SK-N-SH treated with all-trans-retinoic acid at 6 μM for 48 hours (cell line): ENCODE data around the gene THSD4.

Experiments
- ATAC-seq: fragments of 200-7000 bp; cut with Tn5 transposase; 3 replicates; pipeline ENCODE4 v1.9.1; 2020; ENCODE audit warnings: mild to moderate bottlenecking, moderate library complexity
- ARNTL ChIP-seq: fragments of 450-650 bp; formaldehyde crosslinking; IDR thresholded peaks from 2 replicates; pipeline ENCODE4 v1.5.0; 2020; ENCODE audit warnings: low read depth, mild to moderate bottlenecking, moderate library complexity, borderline replicate concordance
- CSDC2 ChIP-seq: fragments of 250-450 bp; sonication (Bioruptor Pico); IDR thresholded peaks from 2 replicates; pipeline ENCODE4 v1.5.0; 2020; ENCODE audit warnings: mild to moderate bottlenecking, moderate library complexity
- GLIS3 ChIP-seq: fragments of 250-450 bp; sonication (Bioruptor Pico); IDR thresholded peaks from 2 replicates; pipeline ENCODE4 v1.5.0; 2020; ENCODE audit warnings: mild to moderate bottlenecking, moderate library complexity
- ISL1 ChIP-seq: fragments of 250-450 bp; sonication (Bioruptor Pico); IDR thresholded peaks from 2 replicates; pipeline ENCODE4 v2.1.2; 2022; ENCODE audit warnings: mild to moderate bottlenecking, moderate library complexity
- OSR1 ChIP-seq: fragments of 250-450 bp; sonication (Bioruptor Pico); IDR thresholded peaks from 2 replicates; pipeline ENCODE4 v1.8.0; 2022; ENCODE audit warnings: moderate library complexity, mild to moderate bottlenecking, inconsistent platforms
- PPARA ChIP-seq: fragments of 250-450 bp; sonication (Bioruptor Pico); IDR thresholded peaks from 2 replicates; pipeline ENCODE4 v1.5.0; 2020; ENCODE audit warnings: mild to moderate bottlenecking, borderline replicate concordance
- RARB ChIP-seq: fragments of 250-450 bp; sonication (Bioruptor Pico); IDR thresholded peaks from 2 replicates; pipeline ENCODE4 v1.8.0; 2021; ENCODE audit warnings: mild to moderate bottlenecking, moderate library complexity
- TCF4 ChIP-seq: fragments of 250-450 bp; sonication (Bioruptor Pico); IDR thresholded peaks from 2 replicates; pipeline ENCODE4 v1.8.0; 2021; ENCODE audit warnings: mild to moderate bottlenecking, moderate library complexity, borderline replicate concordance
- TOX ChIP-seq: fragments of 250-450 bp; sonication (Bioruptor Pico); IDR thresholded peaks from 2 replicates; pipeline ENCODE4 v1.8.0; 2021; ENCODE audit warnings: mild to moderate bottlenecking, moderate library complexity, borderline replicate concordance
- ZC3H10 ChIP-seq: fragments of 250-450 bp; sonication (Bioruptor Pico); IDR thresholded peaks from 2 replicates; pipeline ENCODE4 v1.5.1; 2021; ENCODE audit warnings: mild to moderate bottlenecking, moderate library complexity
- ZFP3 ChIP-seq: fragments of 250-450 bp; sonication (Bioruptor Pico); IDR thresholded peaks from 2 replicates; pipeline ENCODE4 v1.5.0; 2020; ENCODE audit warnings: mild to moderate bottlenecking, moderate library complexity
- ZFP30 ChIP-seq: fragments of 450-650 bp; formaldehyde crosslinking; IDR thresholded peaks from 2 replicates; pipeline ENCODE4 v1.5.0; 2022; ENCODE audit warnings: mild to moderate bottlenecking, moderate library complexity
- ZNF565 ChIP-seq: fragments of 450-650 bp; formaldehyde crosslinking; conservative IDR thresholded peaks from 2 replicates; pipeline ENCODE4 v1.5.0; 2020; ENCODE audit warnings: low read depth, mild to moderate bottlenecking, moderate library complexity
- ZNF8 ChIP-seq: fragments of 450-650 bp; formaldehyde crosslinking; IDR thresholded peaks from 2 replicates; pipeline ENCODE4 v1.5.0; 2020; ENCODE audit warnings: mild to moderate bottlenecking, moderate library complexity
- TF ChIP-seq, protein P1 (sequence below): fragments of 250-450 bp; sonication (Bioruptor Pico); IDR thresholded peaks from 2 replicates; pipeline ENCODE4 v1.5.1; 2021; ENCODE audit warnings: mild to moderate bottlenecking, moderate library complexity
- TF ChIP-seq, protein P2 (sequence below): fragments of 250-450 bp; sonication (Bioruptor Pico); IDR thresholded peaks from 2 replicates; pipeline ENCODE4 v1.5.1; 2020; ENCODE audit warnings: low read depth, mild to moderate bottlenecking, moderate library complexity
- TF ChIP-seq, protein P3 (sequence below): fragments of 250-450 bp; sonication (Bioruptor Pico); IDR thresholded peaks from 2 replicates; pipeline ENCODE4 v1.8.0; 2021; ENCODE audit warnings: low read depth, mild to moderate bottlenecking, moderate library complexity, borderline replicate concordance

Gene THSD4

DNA sequence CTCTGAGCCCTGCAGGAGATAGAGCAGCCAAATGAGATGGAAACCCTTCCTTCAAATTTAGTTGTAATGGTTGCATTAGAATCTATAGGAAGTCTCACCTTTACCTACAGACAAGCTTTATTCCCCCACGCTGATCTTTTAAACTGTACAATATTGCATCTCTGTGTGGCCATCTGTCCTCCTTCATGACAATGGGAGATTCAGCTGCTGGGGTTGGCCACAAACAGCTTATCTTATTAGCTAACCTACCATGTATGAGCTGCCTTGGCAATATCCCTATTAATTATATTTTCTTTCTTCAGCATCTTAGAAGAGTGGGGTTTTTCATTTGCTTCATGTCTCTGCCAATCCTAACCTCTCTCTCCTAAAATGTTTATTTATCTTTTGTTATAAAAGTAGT lies 456.4 kb downstream of the THSD4 start:
- ATAC-seq: no peak

DNA sequence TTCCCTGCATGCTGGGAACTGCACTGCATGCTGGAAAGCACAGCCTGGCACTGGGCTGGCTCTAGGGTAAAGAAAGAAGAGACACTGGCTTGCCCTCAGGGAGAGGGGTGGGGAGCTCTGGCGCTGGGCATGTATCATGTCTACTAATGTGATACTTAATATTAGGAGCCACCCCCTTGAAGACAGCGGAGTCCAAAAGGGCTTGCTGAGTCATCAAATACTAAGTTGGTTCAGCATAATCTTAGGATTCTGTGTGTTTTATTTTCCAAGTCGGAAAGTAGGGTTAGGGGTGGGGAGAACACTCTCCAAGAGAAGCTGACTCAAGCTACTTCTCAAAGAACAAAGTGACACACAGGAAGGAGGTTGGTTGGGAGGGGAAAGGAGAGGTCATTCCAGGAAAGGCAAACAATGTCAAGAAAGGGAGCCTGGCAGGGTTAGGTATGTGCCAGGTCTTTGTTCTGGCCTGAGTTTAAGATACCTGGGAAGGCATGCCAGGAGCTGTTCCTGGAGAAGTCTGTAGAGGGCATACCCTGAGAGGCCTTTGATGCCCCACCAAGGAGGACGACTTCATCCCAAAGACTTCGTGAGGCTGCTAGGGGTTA lies 457.3 kb downstream of the THSD4 start:
- peak; percentile 70 for ATAC-seq

More for the DNA sequence above, 456.4 kb downstream of the THSD4 start:
- TF ChIP-seq, protein P1, sequence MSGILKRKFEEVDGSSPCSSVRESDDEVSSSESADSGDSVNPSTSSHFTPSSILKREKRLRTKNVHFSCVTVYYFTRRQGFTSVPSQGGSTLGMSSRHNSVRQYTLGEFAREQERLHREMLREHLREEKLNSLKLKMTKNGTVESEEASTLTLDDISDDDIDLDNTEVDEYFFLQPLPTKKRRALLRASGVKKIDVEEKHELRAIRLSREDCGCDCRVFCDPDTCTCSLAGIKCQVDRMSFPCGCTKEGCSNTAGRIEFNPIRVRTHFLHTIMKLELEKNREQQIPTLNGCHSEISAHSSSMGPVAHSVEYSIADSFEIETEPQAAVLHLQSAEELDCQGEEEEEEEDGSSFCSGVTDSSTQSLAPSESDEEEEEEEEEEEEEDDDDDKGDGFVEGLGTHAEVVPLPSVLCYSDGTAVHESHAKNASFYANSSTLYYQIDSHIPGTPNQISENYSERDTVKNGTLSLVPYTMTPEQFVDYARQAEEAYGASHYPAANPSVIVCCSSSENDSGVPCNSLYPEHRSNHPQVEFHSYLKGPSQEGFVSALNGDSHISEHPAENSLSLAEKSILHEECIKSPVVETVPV (CRISPR knock-in tag): no peak
- TF ChIP-seq ARNTL: no peak
- no peak for TF ChIP-seq PPARA (CRISPR knock-in tag)
- TF ChIP-seq, protein P2, sequence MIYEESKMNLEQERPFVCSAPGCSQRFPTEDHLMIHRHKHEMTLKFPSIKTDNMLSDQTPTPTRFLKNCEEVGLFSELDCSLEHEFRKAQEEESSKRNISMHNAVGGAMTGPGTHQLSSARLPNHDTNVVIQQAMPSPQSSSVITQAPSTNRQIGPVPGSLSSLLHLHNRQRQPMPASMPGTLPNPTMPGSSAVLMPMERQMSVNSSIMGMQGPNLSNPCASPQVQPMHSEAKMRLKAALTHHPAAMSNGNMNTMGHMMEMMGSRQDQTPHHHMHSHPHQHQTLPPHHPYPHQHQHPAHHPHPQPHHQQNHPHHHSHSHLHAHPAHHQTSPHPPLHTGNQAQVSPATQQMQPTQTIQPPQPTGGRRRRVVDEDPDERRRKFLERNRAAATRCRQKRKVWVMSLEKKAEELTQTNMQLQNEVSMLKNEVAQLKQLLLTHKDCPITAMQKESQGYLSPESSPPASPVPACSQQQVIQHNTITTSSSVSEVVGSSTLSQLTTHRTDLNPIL (CRISPR knock-in tag): no peak
- no peak for TF ChIP-seq TCF4 (CRISPR knock-in tag)
- no peak for TF ChIP-seq GLIS3 (CRISPR knock-in tag)
- TF ChIP-seq ZFP30 (CRISPR knock-in tag): no peak
- TF ChIP-seq OSR1: no peak
- TF ChIP-seq, protein P3, sequence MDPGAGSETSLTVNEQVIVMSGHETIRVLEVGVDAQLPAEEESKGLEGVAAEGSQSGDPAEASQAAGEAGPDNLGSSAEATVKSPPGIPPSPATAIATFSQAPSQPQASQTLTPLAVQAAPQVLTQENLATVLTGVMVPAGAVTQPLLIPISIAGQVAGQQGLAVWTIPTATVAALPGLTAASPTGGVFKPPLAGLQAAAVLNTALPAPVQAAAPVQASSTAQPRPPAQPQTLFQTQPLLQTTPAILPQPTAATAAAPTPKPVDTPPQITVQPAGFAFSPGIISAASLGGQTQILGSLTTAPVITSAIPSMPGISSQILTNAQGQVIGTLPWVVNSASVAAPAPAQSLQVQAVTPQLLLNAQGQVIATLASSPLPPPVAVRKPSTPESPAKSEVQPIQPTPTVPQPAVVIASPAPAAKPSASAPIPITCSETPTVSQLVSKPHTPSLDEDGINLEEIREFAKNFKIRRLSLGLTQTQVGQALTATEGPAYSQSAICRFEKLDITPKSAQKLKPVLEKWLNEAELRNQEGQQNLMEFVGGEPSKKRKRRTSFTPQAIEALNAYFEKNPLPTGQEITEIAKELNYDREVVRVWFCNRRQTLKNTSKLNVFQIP (CRISPR knock-in tag): no peak
- no peak for TF ChIP-seq ISL1 (CRISPR knock-in tag)

DNA sequence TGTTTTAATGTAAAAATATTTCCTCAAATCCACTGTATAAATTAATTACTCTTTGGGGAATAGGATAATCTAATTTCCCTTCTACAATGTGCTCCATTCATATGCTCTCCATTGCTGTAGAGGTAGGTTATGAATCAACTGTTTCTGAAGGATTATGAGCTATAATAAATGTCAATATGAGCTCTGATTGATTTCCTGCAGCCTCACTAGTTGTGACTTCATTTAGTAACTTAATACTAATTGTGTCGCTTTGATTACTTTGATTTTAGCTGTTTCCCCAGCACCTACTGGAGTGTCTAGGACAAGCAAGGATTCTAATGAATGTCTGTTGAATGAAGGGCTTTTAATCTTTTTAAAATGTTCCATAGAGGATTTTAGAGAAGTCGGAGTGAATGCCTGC lies 458.3 kb downstream of the THSD4 start:
- TF ChIP-seq ZFP30 (CRISPR knock-in tag) (no peak), ZC3H10 (CRISPR knock-in tag) (peak; percentile 46; the same call in 1 of the 2 replicates), ZFP3 (CRISPR knock-in tag) (no peak), GLIS3 (CRISPR knock-in tag) (no peak), CSDC2 (CRISPR knock-in tag) (no peak), ZNF8 (no peak), ISL1 (CRISPR knock-in tag) (0 out of 2 replicates have a peak, but pooled peaks have one; percentile 13)
- TF ChIP-seq, protein P3 (CRISPR knock-in tag): no peak
- TF ChIP-seq, protein P1 (CRISPR knock-in tag): no peak
- ATAC-seq: no peak

More for the DNA sequence above, 457.3 kb downstream of the THSD4 start:
- TF ChIP-seq ZNF565 (no peak), ARNTL (no peak), ZFP3 (CRISPR knock-in tag) (no peak), ISL1 (CRISPR knock-in tag) (no peak), RARB (CRISPR knock-in tag) (no peak)

DNA sequence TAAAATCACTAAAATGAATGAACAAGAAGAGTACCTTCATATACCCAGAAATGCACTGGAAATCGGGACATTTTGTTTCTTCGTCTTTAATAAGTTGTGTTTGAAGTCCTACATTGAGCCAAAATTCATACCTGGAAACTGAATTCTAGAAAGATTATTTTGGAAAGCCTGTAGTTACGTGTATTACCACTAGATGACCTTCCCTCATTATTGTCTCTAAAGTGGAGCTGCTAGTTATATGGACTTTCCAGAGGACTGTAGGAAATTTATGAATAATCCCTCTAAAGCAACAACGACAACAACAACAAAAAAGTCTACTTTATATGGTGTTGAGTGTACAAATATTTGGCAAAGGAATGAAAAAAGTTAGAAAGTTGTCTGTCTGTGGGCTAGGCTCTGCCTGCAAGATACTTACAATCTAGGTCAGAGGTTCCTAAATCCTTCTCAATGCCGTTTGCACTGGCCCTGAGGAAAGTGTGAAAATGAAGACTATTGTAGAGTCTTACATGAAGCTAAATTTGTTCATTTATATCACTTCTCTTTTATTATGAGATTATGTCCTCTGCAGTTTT lies 460.3 kb downstream of the THSD4 start:
- TF ChIP-seq ZNF565 (no peak), TOX (CRISPR knock-in tag) (no peak), ZFP30 (CRISPR knock-in tag) (no peak), RARB (CRISPR knock-in tag) (no peak)
- TF ChIP-seq, protein P3 (CRISPR knock-in tag): no peak
- ATAC-seq: peak; percentile 48; the same call in 1 of the 3 replicates
